Tibial artery (tissue), 4 donors: Measurements from ENCODE around the gene NRXN3.

Source experiments
- DNase-seq, 2 donors: peaks; one replicate each; pipeline ENCODE4 v3.0.0-alpha.2; 2019
- H3K27ac ChIP-seq, 2 donors: fragments of 200-600 bp; sonication (generic) in 1 of 2; 1 replicate in 1 of 2; 2 replicates in 1 of 2; pipeline ENCODE4 v1.5.1; 2018 to 2019; ENCODE audit warnings: mild to moderate bottlenecking in 1 of 2
- H3K27me3 ChIP-seq, 2 donors: fragments of 200-600 bp; sonication (generic) in 1 of 2; one replicate each; pipeline versions ENCODE4 v1.5.1 to v1.6.0; 2016 to 2019
- H3K36me3 ChIP-seq, 3 donors: fragments of 200-600 bp; sonication (generic) in 2 of 3; one replicate each; pipeline ENCODE4 v1.5.1; 2016 to 2019; ENCODE audit warnings: mild to moderate bottlenecking in 2 of 3
- H3K4me1 ChIP-seq, 4 donors: fragments of 200-600 bp; sonication (generic) in 2 of 4; 1 replicate in 3 of 4; 2 replicates in 1 of 4; pipeline ENCODE4 v1.5.1; 2016 to 2019
- H3K4me3 ChIP-seq, 2 donors: fragments of 200-600 bp; sonication (generic) in 1 of 2; 1 replicate in 1 of 2; 2 replicates in 1 of 2; pipeline ENCODE4 v1.5.1; 2018 to 2019; ENCODE audit warnings: mild to moderate bottlenecking in 2 of 2
- H3K9me3 ChIP-seq, 3 donors: fragments of 200-600 bp; sonication (generic) in 1 of 3; one replicate each; pipeline ENCODE4 v1.5.1; 2016 to 2019
- intact Hi-C: fragments of 100-400 bp; cut with DNase I; formaldehyde crosslinking; loops from one replicate; pipeline ENCODE4 v1.15.0; 2023; ENCODE audit warnings: low total_unique reads
- TF ChIP-seq, protein P1 (sequence below), 2 experiments: fragments of 200-600 bp in 1 of 2; fragments of 450-650 bp in 1 of 2; IDR thresholded peaks; one replicate each; pipeline ENCODE4 v1.5.1; 2017 to 2019; ENCODE audit warnings: antibody characterized with exemption in 2 of 2, mild to moderate bottlenecking in 1 of 2, moderate library complexity in 1 of 2

NRXN3 gene

DNA sequence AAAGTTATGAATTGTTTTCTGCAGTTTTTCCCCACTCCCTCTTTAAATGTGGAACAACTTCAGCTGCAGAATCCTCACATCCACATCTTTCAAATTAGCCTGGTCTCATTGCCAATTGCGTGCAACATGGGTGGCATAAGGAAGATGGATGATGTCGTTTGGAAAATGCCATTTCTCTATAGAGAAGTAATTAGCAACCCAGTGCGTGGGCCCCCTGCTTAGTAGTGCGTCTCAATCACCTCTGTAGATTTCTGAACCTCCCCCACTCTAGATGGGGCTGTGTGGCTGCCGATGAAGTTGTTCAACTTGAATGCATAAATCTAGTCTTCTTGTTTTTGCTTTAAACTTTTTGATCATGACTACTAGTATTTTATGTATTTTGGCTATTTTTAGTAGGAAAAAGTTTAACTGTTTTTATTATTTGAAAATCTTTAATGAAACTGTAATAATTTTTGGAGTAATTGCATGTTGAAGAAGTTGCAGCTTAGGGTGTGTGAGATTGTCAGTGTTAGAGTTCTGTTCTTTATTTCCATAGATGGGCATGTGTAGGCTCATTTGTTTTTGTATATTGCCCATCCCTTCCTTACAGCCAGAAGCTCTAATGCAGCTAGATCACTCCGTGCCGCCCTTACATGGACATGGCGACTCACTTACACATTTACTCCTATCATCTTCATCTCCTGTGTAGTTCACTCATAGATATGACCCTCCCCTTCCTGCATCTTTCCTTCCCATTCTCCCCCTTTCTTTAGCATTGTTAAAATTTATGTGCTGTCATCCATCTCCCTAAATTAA, 1683.0 kb downstream of the NRXN3 start:
- Histone ChIP-seq H3K4me1 (peaks cover 0 to 13% (median 0%) of the 10 kb centered on the region in 4 donors), H3K4me3 (no peak overlapping the region), H3K36me3 (no peaks in the 10 kb centered on the region), H3K9me3 (no peaks in the 10 kb centered on the region), H3K27me3 (no peaks in the 10 kb centered on the region), H3K27ac (no peak overlapping the region)
- DNase-seq = no peak
- intact Hi-C loops = no loop called here
- TF ChIP-seq, protein P1, sequence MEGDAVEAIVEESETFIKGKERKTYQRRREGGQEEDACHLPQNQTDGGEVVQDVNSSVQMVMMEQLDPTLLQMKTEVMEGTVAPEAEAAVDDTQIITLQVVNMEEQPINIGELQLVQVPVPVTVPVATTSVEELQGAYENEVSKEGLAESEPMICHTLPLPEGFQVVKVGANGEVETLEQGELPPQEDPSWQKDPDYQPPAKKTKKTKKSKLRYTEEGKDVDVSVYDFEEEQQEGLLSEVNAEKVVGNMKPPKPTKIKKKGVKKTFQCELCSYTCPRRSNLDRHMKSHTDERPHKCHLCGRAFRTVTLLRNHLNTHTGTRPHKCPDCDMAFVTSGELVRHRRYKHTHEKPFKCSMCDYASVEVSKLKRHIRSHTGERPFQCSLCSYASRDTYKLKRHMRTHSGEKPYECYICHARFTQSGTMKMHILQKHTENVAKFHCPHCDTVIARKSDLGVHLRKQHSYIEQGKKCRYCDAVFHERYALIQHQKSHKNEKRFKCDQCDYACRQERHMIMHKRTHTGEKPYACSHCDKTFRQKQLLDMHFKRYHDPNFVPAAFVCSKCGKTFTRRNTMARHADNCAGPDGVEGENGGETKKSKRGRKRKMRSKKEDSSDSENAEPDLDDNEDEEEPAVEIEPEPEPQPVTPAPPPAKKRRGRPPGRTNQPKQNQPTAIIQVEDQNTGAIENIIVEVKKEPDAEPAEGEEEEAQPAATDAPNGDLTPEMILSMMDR (IDR thresholded peaks at IDR 0.05) = no peak

GRCh38 chr14:79855789-79856188, 1685.6 kb downstream of the NRXN3 start:
- Histone ChIP-seq H3K27ac (no peak overlapping the region), H3K9me3 (no peaks in the 10 kb centered on the region), H3K4me3 (no peak overlapping the region), H3K36me3 (no peaks in the 10 kb centered on the region), H3K4me1 (peaks cover 0 to 13% (median 0%) of the 10 kb centered on the region in 4 donors), H3K27me3 (no peaks in the 10 kb centered on the region)
- no peak for DNase-seq
- TF ChIP-seq, protein P1 (IDR thresholded peaks at IDR 0.05) = no peak
- intact Hi-C loops = no loop called here

DNA sequence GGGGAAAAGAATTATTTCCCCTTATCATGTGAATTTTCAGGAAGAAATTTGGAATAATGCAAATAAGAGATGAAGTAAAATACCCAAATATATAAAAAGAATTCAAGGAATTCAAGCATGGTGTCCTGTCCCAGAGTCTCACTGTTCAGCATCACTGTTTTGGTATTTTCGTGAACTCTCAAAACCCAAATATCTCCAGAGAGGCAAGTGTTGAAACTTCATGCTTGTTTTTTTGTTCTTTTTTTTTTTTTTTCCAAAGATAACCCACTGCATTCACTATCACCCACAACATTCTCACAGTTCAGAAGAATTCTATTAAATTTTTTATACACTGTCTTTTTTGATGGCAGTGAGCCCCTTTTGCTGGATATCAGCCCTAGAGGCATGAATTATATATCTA, 1686.2 kb downstream of the NRXN3 start:
- H3K9me3 ChIP-seq = no peaks in the 10 kb centered on the region
- TF ChIP-seq, protein P1 (IDR thresholded peaks at IDR 0.05) = no peak

GRCh38 chr14:79861111-79861510, 1690.9 kb downstream of the NRXN3 start:
- peaks cover 0 to 9% (median 0%) of the 10 kb centered on the region in 4 donors for H3K4me1 ChIP-seq
- H3K36me3 ChIP-seq = no peaks in the 10 kb centered on the region
- no peak overlapping the region for H3K4me3 ChIP-seq
- TF ChIP-seq, protein P1 (IDR thresholded peaks at IDR 0.05) = no peak
- no peaks in the 10 kb centered on the region for H3K27me3 ChIP-seq
- H3K9me3 ChIP-seq = no peaks in the 10 kb centered on the region
- no peak overlapping the region for H3K27ac ChIP-seq
- no peak for DNase-seq
- intact Hi-C loops = no loop called here

More for the DNA sequence above, 1686.2 kb downstream of the NRXN3 start:
- peaks cover 0 to 13% (median 0%) of the 10 kb centered on the region in 4 donors for H3K4me1 ChIP-seq
- DNase-seq = no peak
- H3K27me3 ChIP-seq = no peaks in the 10 kb centered on the region
- no peak overlapping the region for H3K4me3 ChIP-seq
- intact Hi-C loops = no loop called here
- H3K27ac ChIP-seq = no peak overlapping the region
- H3K36me3 ChIP-seq = no peaks in the 10 kb centered on the region

GRCh38 chr14:79862045-79862444, 1691.9 kb downstream of the NRXN3 start:
- Histone ChIP-seq H3K4me1 (peaks cover 0 to under 1% (median 0%) of the 10 kb centered on the region in 4 donors), H3K36me3 (no peaks in the 10 kb centered on the region), H3K27me3 (no peaks in the 10 kb centered on the region), H3K4me3 (no peak overlapping the region), H3K27ac (no peak overlapping the region), H3K9me3 (no peaks in the 10 kb centered on the region)
- TF ChIP-seq, protein P1 (IDR thresholded peaks at IDR 0.05) = no peak
- intact Hi-C loops = no loop called here
- no peak for DNase-seq
